ENCODE results near the gene TRIM66. TPM values are rescaled to one million over a fixed set of nuclear protein-coding genes. Genes with fewer than 3 reads are reported as not detected.

The TRIM66 gene
- total RNA-seq, 4 donors from 2014 or later, result 1.4 to 12.9 (median 3.1) TPM

GRCh38 chr11:8688414-8689362 is 6.2 kb upstream of the TRIM66 start:
- Histone ChIP-seq H3K36me3 (peaks cover 0 to 63% of the 10 kb centered on the region in 2 donors), H3K9me3 (no peaks in the 10 kb centered on the region), H3K27me3 (no peaks in the 10 kb centered on the region), H3K4me3 (peak overlapping the region; percentile 59 to 76), H3K27ac (peak overlapping the region; percentile 84 to 86 (median 86)), H3K4me1 (peaks cover 4 to 34% (median 14%) of the 10 kb centered on the region in 3 donors)
- no peak for TF ChIP-seq EP300 (IDR thresholded peaks at IDR 0.05)
- peak; percentile 72 to 76 for TF ChIP-seq POLR2A (IDR thresholded peaks at IDR 0.05)
- peak in 3 of 4 experiments; percentile 27 to 50 (median 30) for TF ChIP-seq CTCF (IDR thresholded peaks at IDR 0.05)
- peak; percentile 93 for TF ChIP-seq POLR2AphosphoS5 (IDR thresholded peaks at IDR 0.05)
- peak; percentile 98 for ATAC-seq
- WGBS, 2 donors (ENCODE audit: low coverage in 1 of 2), result 3 to 6% methylated on average over 13 to 19 of the region's 56 CpGs

- Histone ChIP-seq H3K27me3 (no peaks in the 10 kb centered on the region), H3K27ac (no peak overlapping the region), H3K4me1 (peaks cover 4 to 47% (median 19%) of the 10 kb centered on the region in 3 donors), H3K36me3 (peaks cover 0 to 40% of the 10 kb centered on the region in 2 donors), H3K4me3 (no peak overlapping the region), H3K9me3 (no peaks in the 10 kb centered on the region)
- 67 to 81% methylated on average over 5 to 6 of the region's 7 CpGs for WGBS, 2 donors (ENCODE audit: low coverage in 1 of 2)
- ATAC-seq, result no peak
- TF ChIP-seq POLR2A (IDR thresholded peaks at IDR 0.05) (no peak), POLR2AphosphoS5 (IDR thresholded peaks at IDR 0.05) (no peak), CTCF (IDR thresholded peaks at IDR 0.05) (no peak), EP300 (IDR thresholded peaks at IDR 0.05) (no peak)
These were observed 3.9 kb upstream of the TRIM66 start for GRCh38 chr11:8686325-8686724.

- Histone ChIP-seq H3K36me3 (peaks cover 0 to 35% of the 10 kb centered on the region in 2 donors), H3K4me1 (peaks cover 4 to 47% (median 19%) of the 10 kb centered on the region in 3 donors), H3K27ac (no peak overlapping the region), H3K4me3 (no peak overlapping the region), H3K27me3 (no peaks in the 10 kb centered on the region), H3K9me3 (no peaks in the 10 kb centered on the region)
- WGBS, 2 donors (ENCODE audit: low coverage in 1 of 2), result 42 to 50% methylated on average over 2 of the region's 2 CpGs
- TF ChIP-seq POLR2A (IDR thresholded peaks at IDR 0.05) (no peak), CTCF (IDR thresholded peaks at IDR 0.05) (no peak), POLR2AphosphoS5 (IDR thresholded peaks at IDR 0.05) (no peak), EP300 (IDR thresholded peaks at IDR 0.05) (no peak)
- ATAC-seq, result no peak
These were observed 3.4 kb upstream of the TRIM66 start for GRCh38 chr11:8685820-8686219.

GRCh38 chr11:8685306-8685705 is 2.8 kb upstream of the TRIM66 start:
- 60 to 90% methylated on average over 1 to 2 of the region's 7 CpGs for WGBS, 2 donors (ENCODE audit: low coverage in 1 of 2)
- Histone ChIP-seq H3K9me3 (no peaks in the 10 kb centered on the region), H3K4me1 (peaks cover 4 to 47% (median 19%) of the 10 kb centered on the region in 3 donors), H3K4me3 (no peak overlapping the region), H3K36me3 (peaks cover 0 to 35% of the 10 kb centered on the region in 2 donors), H3K27me3 (no peaks in the 10 kb centered on the region), H3K27ac (peak overlapping the region in 1 of 4 donors; percentile 9)
- TF ChIP-seq POLR2A (IDR thresholded peaks at IDR 0.05), result no peak
- TF ChIP-seq POLR2AphosphoS5 (IDR thresholded peaks at IDR 0.05), result no peak
- no peak for TF ChIP-seq CTCF (IDR thresholded peaks at IDR 0.05)
- no peak for TF ChIP-seq EP300 (IDR thresholded peaks at IDR 0.05)
- no peak for ATAC-seq

Data from gastroesophageal sphincter (tissue), 4 donors.